Choroid plexus epithelial cell (primary cell): ENCODE measurements around the gene MYO15B.

Experiments
- DNase-seq: peaks from one replicate; pipeline ENCODE4 v3.0.0-alpha.2; 2010; ENCODE audit warnings: low read depth
- H3K4me3 ChIP-seq: 2 replicates; pipeline ENCODE4 v1.5.1; 2011; ENCODE audit warnings: low read depth, mild to moderate bottlenecking, control low read depth, low read length, moderate library complexity
- TF ChIP-seq, protein P1 (sequence below): conservative IDR thresholded peaks from 2 replicates; pipeline ENCODE4 v1.5.1; 2011; ENCODE audit warnings: low read depth, mild to moderate bottlenecking, control low read depth, inconsistent platforms, low read length, moderate library complexity

Gene MYO15B

DNA sequence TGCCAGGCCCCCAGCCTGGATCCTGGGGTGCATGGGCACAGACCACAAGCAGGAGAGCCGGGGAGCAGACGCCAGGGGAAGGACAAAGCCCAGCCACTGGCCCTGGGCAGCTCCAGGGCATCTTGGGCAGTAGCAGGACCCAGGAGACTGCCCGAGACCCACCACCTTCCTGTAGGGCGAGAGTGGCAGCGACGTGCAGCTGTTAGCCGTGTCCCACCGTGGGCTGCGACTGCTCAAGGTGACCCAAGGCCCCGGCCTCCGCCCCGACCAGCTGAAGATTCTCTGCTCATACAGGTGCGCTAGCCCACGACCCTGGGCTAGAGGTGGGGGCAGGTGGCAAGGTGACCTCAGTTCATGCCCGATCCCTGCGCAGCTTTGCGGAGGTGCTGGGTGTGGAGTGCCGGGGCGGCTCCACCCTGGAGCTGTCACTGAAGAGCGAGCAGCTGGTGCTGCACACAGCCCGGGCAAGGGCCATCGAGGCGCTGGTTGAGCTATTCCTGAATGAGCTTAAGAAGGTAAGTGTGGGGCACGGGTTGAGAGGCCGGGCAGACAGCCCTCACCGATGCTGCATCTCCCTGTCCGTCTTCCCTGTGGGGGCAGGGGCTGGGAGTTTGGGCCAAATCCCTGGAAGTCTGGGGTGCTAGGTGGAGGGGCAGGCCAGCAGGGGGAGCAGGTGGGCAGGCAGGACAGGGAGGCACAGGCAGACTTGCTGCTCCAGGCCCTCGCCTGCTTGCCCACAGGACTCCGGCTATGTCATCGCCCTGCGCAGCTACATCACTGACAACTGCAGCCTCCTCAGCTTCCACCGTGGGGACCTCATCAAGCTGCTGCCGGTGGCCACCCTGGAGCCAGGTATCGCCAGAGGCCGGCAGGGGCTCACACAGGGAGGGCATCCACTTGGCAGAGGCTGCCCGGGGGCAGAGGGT lies 32.2 kb downstream of the MYO15B start:
- DNase-seq: peak; percentile 54
- no peak overlapping the region for H3K4me3 ChIP-seq
- TF ChIP-seq, protein P1, sequence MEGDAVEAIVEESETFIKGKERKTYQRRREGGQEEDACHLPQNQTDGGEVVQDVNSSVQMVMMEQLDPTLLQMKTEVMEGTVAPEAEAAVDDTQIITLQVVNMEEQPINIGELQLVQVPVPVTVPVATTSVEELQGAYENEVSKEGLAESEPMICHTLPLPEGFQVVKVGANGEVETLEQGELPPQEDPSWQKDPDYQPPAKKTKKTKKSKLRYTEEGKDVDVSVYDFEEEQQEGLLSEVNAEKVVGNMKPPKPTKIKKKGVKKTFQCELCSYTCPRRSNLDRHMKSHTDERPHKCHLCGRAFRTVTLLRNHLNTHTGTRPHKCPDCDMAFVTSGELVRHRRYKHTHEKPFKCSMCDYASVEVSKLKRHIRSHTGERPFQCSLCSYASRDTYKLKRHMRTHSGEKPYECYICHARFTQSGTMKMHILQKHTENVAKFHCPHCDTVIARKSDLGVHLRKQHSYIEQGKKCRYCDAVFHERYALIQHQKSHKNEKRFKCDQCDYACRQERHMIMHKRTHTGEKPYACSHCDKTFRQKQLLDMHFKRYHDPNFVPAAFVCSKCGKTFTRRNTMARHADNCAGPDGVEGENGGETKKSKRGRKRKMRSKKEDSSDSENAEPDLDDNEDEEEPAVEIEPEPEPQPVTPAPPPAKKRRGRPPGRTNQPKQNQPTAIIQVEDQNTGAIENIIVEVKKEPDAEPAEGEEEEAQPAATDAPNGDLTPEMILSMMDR: peak; percentile 61

DNA sequence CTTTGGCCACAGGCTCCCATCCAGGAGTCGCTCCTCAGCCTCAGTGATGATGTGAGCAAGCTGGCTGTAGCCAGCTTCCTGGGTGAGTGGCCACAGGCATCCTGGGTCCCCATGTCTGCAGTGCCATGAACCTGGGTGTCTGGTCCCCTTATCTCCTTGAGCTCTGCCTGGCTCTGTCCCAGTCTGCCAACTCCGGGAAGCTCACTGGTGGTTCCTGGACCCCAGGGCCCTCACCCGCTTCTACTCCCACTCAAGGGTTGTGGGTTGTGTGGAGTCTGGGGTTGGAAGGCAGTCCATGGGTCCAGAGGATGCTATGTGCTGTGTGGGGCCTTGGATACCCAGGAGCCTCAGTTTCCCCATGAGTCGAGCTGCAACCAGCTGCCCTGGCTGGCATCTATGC lies 33.9 kb downstream of the MYO15B start:
- no peak overlapping the region for H3K4me3 ChIP-seq
- DNase-seq: no peak
- TF ChIP-seq, protein P1: no peak

DNA sequence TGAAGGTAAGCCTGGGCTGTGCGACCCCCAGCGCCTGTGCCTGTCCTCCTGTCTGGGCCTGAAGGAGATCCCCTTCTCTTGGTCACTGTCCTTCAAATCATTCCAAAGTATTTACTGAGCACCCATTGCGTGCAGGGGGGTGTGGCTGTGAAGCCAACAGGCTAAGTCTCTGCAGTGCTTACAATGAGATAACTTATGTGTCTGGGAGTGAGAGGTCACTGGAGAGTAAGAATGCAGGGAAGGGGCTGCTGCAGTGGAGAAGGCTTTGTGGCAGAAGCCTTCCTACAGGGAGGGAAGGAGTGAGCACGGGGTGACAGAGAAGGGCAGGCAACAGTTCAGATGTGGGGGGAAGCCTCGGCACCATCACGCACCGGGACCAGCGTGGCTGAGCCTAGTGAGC lies 34.5 kb downstream of the MYO15B start:
- H3K4me3 ChIP-seq: no peak overlapping the region
- TF ChIP-seq, protein P1: no peak
- no peak for DNase-seq

DNA sequence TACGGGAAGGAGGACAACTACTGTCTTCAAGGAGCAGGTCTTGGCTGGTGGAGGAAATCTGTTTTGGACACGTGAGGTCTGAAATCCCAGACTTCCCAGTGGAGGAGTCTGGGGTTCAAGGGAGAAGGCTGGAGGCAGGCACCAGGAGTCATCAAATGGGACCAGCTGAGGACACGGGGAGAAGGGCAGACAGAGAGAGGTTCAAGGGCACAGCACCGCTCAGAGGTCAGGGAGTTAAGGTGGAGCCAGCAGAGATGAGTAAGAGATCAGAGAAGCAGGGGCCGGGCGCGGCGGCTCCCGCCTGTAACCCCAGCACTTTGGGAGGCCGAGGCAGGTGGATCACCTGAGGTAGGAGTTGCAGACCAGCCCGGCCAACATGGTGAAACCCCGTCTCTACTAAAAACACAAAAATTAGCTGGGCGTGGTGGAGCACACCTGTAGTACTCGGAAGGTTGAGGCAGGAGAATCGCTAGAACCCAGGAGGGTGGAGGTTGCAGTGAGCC lies 35.2 kb downstream of the MYO15B start:
- TF ChIP-seq, protein P1: no peak
- no peak for DNase-seq

DNA sequence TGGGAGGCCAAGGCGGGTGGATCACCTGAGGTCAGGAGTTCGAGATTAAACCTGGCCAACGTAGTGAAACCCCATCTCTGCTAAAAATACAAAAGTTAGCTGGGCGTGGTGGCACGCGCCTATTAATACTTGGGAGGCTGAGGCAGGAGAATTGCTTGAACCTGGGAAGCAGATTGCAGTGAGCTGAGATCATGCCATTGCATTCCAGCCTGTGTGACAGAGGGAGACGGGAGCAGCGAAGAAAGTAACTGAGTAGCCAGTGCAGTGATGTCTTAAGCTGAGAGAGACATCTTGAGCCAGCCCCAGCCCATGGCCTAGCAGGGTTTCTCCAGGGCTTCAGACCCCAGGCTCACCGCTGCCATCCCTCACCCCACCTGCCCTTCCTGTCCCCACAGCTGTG lies 35.8 kb downstream of the MYO15B start:
- H3K4me3 ChIP-seq: no peak overlapping the region
- DNase-seq: no peak
- TF ChIP-seq, protein P1: no peak

More for the DNA sequence above, 35.2 kb downstream of the MYO15B start:
- no peak overlapping the region for H3K4me3 ChIP-seq

DNA sequence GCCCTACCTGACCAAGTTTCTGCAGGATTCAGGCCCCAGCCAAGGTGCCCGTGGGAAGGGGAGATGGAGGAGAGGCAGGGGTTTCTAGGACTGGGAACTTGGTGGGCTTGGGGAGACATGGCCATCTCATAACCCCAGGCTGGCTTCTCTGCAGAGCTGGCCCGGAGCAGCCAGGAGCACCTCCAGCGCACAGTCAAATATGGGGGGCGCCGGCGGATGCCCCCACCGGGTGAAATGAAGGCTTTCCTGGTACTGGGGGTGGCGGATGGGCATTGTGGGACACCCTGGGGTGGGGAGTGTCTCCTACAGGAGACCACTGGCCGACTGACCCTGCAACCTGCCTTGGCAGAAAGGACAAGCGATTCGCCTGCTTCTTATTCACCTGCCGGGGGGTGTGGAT lies 36.4 kb downstream of the MYO15B start:
- TF ChIP-seq, protein P1: no peak
- DNase-seq: no peak
- no peak overlapping the region for H3K4me3 ChIP-seq
